Muscle layer of duodenum (tissue), 2 donors: ENCODE results near the gene ACAD10.
"Not testable (repeated sequence)": the region's sequence is repeated elsewhere in the genome, so short reads cannot be mapped to it uniquely, and the experiment has no call there.

Experiments used
- H3K27ac ChIP-seq: one replicate; pipeline ENCODE4 v1.7.0; 2013; ENCODE audit warnings: mild to moderate bottlenecking, low read length
- H3K27me3 ChIP-seq: one replicate; pipeline ENCODE4 v1.7.0; 2013; ENCODE audit warnings: low read depth, mild to moderate bottlenecking, control low read depth, low read length
- H3K36me3 ChIP-seq, 2 donors: one replicate each; pipeline ENCODE4 v1.7.0; 2013; ENCODE audit warnings: low read length in 2 of 2, control low read depth in 1 of 2, mild to moderate bottlenecking in 1 of 2; ENCODE audit not compliant: insufficient read depth in 2 of 2, control insufficient read depth in 1 of 2
- H3K4me1 ChIP-seq, 2 donors: one replicate each; pipeline ENCODE4 v1.7.0; 2013; ENCODE audit warnings: low read length in 2 of 2, mild to moderate bottlenecking in 2 of 2, control low read depth in 1 of 2, moderate library complexity in 1 of 2; ENCODE audit not compliant: insufficient read depth in 2 of 2, control insufficient read depth in 1 of 2
- H3K4me3 ChIP-seq, 2 donors: one replicate each; pipeline ENCODE4 v1.7.0; 2013; ENCODE audit warnings: low read length in 2 of 2, low read depth in 1 of 2, mild to moderate bottlenecking in 1 of 2
- H3K9me3 ChIP-seq, 2 donors: one replicate each; pipeline ENCODE4 v1.7.0; 2013; ENCODE audit warnings: low read length in 2 of 2, control low read depth in 1 of 2, mild to moderate bottlenecking in 1 of 2; ENCODE audit not compliant: control insufficient read depth in 1 of 2
- donor health status: healthy.

Gene ACAD10

DNA sequence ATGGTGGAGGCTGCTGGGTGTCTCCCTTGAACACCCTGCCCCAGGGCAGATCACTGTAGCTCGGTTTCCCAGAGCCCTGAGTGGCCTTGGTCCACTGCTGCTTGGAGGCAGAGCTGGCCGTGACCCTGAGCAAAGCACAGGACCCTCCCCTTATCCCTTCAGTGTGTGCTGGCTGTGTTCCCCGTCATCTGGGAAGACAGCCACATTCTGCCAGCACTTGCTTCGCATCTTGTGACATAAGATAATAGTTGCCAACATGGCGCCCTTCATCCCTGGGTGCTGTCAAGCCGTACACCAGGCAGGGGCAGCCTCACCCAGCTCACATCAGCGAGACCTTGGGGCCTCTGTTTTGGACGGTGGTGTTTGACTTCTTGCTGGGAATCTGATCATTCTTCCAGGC, 68.8 kb downstream of the ACAD10 start:
- Histone ChIP-seq H3K36me3 (peaks cover 11 to 33% of the 10 kb centered on the region in 2 donors), H3K27ac (no peak overlapping the region), H3K27me3 (no peaks in the 10 kb centered on the region), H3K4me1 (peaks cover 0 to 14% of the 10 kb centered on the region in 2 donors), H3K4me3 (no peak overlapping the region), H3K9me3 (no peaks in the 10 kb centered on the region)

DNA sequence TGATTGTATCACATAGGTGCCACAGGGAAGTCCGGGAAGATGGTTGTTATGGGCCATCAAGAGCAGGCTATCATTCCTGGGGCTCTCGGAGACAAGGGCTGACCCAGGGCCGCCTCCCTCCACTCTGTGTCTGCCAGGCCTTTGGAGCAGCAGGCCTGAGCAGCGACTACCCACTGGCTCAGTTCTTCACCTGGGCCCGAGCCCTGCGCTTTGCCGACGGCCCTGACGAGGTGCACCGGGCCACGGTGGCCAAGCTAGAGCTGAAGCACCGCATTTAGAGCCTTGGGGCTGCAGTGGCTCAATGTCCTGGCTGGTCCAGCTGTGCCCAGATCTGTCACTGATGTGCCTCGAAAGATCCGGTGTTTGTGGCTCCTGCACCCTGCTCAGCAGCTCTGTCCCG, 70.3 kb downstream of the ACAD10 start:
- Histone ChIP-seq H3K27ac (no peak overlapping the region), H3K36me3 (peaks cover 11 to 28% of the 10 kb centered on the region in 2 donors), H3K4me1 (peaks cover 0 to 14% of the 10 kb centered on the region in 2 donors)

DNA sequence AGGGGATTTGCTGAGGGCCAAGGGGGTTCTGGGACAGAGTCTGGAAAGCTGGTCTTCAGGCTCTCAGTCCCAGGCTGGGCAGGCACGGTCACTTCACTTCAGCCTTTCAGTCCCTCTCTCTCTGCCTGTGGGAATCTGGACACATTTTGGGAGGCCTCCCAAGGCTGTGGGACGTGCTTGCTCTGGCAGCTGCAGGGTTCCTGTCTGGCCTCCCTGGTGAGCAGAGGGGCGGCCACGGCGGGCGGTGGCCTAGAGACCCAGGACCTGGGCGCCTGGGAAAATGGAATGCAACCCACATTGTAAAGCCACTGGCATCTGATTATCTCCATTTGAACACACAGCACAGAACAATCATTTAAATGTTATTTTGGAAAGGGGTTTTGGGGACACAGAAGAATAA, 70.8 kb downstream of the ACAD10 start:
- no peaks in the 10 kb centered on the region for H3K9me3 ChIP-seq
- no peak overlapping the region for H3K27ac ChIP-seq
- no peaks in the 10 kb centered on the region for H3K27me3 ChIP-seq
- peaks cover 0 to 14% of the 10 kb centered on the region in 2 donors for H3K4me1 ChIP-seq
- H3K36me3 ChIP-seq: peaks cover 11 to 26% of the 10 kb centered on the region in 2 donors
- no peak overlapping the region for H3K4me3 ChIP-seq

More for the DNA sequence above, 70.3 kb downstream of the ACAD10 start:
- no peak overlapping the region for H3K4me3 ChIP-seq
- no peaks in the 10 kb centered on the region for H3K9me3 ChIP-seq
- H3K27me3 ChIP-seq: no peaks in the 10 kb centered on the region

- H3K4me1 ChIP-seq: peaks cover 0 to 14% of the 10 kb centered on the region in 2 donors
- no peaks in the 10 kb centered on the region for H3K27me3 ChIP-seq
- H3K4me3 ChIP-seq: no peak overlapping the region
- H3K9me3 ChIP-seq: no peaks in the 10 kb centered on the region
- no peak overlapping the region for H3K27ac ChIP-seq
- peaks cover 11 to 26% of the 10 kb centered on the region in 2 donors for H3K36me3 ChIP-seq
Observed at GRCh38 chr12:111757361-111758119, 71.7 kb downstream of the ACAD10 start.

DNA sequence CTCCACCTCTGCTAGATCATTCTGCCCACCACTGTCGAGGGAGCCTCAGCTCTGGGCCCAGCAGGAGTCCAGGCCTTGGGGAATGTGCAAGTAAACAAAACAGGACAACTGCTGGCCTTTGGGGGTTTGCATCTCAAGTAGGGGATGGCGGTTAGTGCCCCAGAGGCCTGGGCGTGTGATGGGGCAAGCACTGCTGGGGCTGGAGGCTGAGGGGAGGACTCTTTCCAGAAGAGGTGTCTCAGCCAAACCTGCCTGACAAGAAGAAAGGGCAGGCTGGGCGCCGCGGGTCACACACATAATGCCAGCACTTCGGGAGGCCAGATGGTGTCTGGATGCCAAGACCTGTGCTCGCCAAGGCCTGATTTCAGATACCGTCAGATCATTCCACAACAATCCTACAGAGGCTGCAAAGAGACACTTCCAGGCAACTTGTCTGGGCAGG, 72.3 kb downstream of the ACAD10 start:
- Histone ChIP-seq H3K9me3 (no peaks in the 10 kb centered on the region), H3K4me3 (no peak overlapping the region), H3K4me1 (peaks cover 0 to 14% of the 10 kb centered on the region in 2 donors), H3K27me3 (no peaks in the 10 kb centered on the region), H3K27ac (no peak overlapping the region), H3K36me3 (peaks cover 11 to 26% of the 10 kb centered on the region in 2 donors)

DNA sequence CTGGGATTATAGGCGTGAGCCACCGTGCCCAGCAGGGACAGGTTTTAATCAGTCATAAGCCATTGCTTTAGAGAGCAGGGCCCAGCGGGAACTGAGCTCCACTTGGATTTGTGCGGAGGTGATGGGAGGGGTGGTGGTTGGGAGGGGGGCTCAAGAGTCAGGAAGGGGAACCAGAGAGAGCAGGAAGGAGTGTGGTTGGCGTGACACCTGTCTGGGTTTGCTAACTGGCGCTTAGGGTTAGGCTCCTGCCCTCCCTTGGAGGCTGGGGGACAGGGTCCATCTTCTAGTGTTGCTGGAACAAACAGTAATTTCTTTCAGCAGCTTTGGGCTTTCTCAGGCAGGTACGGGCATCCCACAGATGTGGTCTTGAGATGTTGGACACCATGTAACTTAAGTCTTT, 73.4 kb downstream of the ACAD10 start:
- Histone ChIP-seq H3K27me3 (no peaks in the 10 kb centered on the region), H3K4me1 (peaks cover 0 to 14% of the 10 kb centered on the region in 2 donors), H3K9me3 (no peaks in the 10 kb centered on the region), H3K27ac (no peak overlapping the region), H3K4me3 (no peak overlapping the region), H3K36me3 (peaks cover 11 to 26% of the 10 kb centered on the region in 2 donors)

DNA sequence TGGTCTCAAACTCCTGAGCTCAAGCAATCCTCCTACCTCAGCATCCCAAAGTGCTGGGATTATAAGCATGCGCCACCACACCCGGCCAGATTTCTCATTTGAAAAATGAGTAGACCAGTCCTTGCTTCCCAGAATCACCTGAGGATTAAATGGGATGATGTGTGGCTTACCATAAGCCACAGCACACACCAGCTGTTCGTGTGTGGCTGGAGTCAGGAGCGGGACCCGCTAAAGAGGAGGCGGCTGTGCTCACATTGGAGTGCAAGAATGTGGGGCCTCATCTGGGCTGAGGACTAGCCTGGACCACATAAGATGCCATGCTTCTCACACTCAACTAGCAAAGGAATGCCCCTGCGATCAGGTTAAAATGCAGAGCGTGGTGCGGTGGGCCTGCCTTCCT, 74.1 kb downstream of the ACAD10 start:
- Histone ChIP-seq H3K27me3 (no peaks in the 10 kb centered on the region), H3K4me3 (no peak overlapping the region), H3K9me3 (no peaks in the 10 kb centered on the region), H3K4me1 (peaks cover 0 to 14% of the 10 kb centered on the region in 2 donors), H3K27ac (no peak overlapping the region), H3K36me3 (peaks cover 6 to 25% of the 10 kb centered on the region in 2 donors)

GRCh38 chr12:111761099-111761498, 75.2 kb downstream of the ACAD10 start:
- H3K27ac ChIP-seq: no peak overlapping the region
- no peaks in the 10 kb centered on the region for H3K27me3 ChIP-seq
- H3K9me3 ChIP-seq: no peaks in the 10 kb centered on the region
- H3K4me1 ChIP-seq: peaks cover 0 to 14% of the 10 kb centered on the region in 2 donors
- H3K36me3 ChIP-seq: peaks cover 5 to 14% of the 10 kb centered on the region in 2 donors
- H3K4me3 ChIP-seq: no peak overlapping the region

- H3K4me3 ChIP-seq: no peak overlapping the region
- no peaks in the 10 kb centered on the region for H3K27me3 ChIP-seq
- H3K27ac ChIP-seq: no peak overlapping the region
- H3K36me3 ChIP-seq: peaks cover 0 to 8% of the 10 kb centered on the region in 2 donors
- H3K4me1 ChIP-seq: peaks cover 0 to 14% of the 10 kb centered on the region in 2 donors
- H3K9me3 ChIP-seq: no peaks in the 10 kb centered on the region
Observed at GRCh38 chr12:111761706-111762105, 75.9 kb downstream of the ACAD10 start.

DNA sequence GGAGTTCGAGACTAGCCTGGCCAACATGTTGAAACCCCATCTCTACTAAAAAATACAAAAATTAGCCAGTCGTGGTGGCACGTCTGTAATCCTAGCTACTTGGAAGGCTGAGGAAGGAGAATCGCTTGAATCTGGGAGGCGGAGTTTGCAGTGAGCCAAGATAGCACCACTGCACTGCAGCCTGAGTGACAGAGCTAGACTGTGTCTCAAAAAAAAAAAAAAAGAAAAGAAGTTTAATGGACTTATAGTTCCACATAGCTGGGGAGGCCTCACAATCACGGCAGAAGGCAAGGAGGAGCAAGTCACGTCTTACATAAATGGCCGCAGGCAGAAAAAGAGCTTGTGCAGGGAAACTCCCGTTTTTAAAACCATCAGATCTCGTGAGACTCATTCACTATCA, 77.7 kb downstream of the ACAD10 start:
- H3K27ac ChIP-seq, H3K4me3 ChIP-seq, H3K36me3 ChIP-seq, H3K27me3 ChIP-seq, H3K4me1 ChIP-seq, H3K9me3 ChIP-seq: not testable (repeated sequence)

DNA sequence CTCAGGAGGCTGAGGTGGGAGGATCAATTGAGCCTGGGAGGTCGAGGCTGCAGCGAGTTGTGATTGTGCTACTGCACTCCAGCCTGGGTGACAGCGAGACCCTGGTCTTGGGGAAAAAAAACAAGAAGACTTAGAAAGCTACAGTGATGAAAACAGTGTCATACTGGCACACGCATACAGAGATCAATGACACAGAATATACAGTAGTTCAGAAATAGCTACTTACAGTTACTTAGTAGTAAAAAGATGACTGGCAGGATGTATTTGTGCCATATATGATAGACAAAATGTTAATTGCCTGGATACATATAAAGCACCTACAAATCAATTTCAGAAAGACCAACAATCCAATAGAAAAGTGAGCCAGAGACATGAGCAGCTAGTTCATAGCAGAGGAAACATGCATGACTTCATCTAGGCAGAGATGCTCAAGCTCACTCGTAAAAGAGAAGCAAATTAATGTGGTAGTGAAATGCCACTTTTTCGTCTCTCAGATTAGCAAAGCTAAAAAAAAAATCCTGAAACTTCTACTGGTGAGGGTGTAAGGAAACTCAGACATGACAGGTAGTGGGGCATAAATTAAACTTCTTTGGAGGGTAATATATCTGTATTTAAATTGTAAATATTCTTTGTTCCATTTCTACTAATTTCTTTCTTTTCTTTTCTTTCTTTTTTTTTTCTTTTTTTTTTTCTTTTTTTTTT, 78.4 kb downstream of the ACAD10 start:
- H3K27me3 ChIP-seq: no peaks in the 10 kb centered on the region
- H3K36me3 ChIP-seq: no peaks in the 10 kb centered on the region
- no peak overlapping the region for H3K4me3 ChIP-seq
- H3K27ac ChIP-seq: no peak overlapping the region
- no peaks in the 10 kb centered on the region for H3K9me3 ChIP-seq
- H3K4me1 ChIP-seq: peaks cover 4 to 14% of the 10 kb centered on the region in 2 donors
